GM18951 (cell line): ENCODE measurements around the gene RIC8B.
"Not testable (repeated sequence)": the region's sequence is repeated elsewhere in the genome, so short reads cannot be mapped to it uniquely, and the experiment has no call there.

Experiments used
- POLR2A ChIP-seq: IDR thresholded peaks from 4 replicates; pipeline ENCODE4 v1.6.1; 2011; ENCODE audit warnings: mild to moderate bottlenecking; ENCODE audit not compliant: insufficient read length, insufficient read depth; ENCODE audit errors: extremely low read depth
- in situ Hi-C: fragments of 300-500 bp; cut with MboI; formaldehyde crosslinking; loops from one replicate; pipeline ENCODE4 v1.12.0; 2022; ENCODE audit warnings: low sequenced_read_pairs, mixed read lengths, inconsistent platforms; ENCODE audit not compliant: unreplicated experiment

Gene RIC8B, protein sequence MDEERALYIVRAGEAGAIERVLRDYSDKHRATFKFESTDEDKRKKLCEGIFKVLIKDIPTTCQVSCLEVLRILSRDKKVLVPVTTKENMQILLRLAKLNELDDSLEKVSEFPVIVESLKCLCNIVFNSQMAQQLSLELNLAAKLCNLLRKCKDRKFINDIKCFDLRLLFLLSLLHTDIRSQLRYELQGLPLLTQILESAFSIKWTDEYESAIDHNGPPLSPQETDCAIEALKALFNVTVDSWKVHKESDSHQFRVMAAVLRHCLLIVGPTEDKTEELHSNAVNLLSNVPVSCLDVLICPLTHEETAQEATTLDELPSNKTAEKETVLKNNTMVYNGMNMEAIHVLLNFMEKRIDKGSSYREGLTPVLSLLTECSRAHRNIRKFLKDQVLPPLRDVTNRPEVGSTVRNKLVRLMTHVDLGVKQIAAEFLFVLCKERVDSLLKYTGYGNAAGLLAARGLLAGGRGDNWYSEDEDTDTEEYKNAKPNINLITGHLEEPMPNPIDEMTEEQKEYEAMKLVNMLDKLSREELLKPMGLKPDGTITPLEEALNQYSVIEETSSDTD

GRCh38 chr12:106774005-106774807 lies at the start of gene RIC8B:
TSS of gene RIC8B (plus strand) at chr12:106774682. CDS start at chr12:106774746, 64 bp downstream.
- TF ChIP-seq POLR2A = peak; percentile 77
- in situ Hi-C loops = no loop called here

- TF ChIP-seq POLR2A = no peak
- in situ Hi-C loops = no loop called here
Measured at GRCh38 chr12:106724934-106725333, 49.5 kb upstream of the RIC8B start.

GRCh38 chr12:106726603-106727202 lies 47.8 kb upstream of the RIC8B start:
- in situ Hi-C loops = not testable (repeated sequence)

DNA sequence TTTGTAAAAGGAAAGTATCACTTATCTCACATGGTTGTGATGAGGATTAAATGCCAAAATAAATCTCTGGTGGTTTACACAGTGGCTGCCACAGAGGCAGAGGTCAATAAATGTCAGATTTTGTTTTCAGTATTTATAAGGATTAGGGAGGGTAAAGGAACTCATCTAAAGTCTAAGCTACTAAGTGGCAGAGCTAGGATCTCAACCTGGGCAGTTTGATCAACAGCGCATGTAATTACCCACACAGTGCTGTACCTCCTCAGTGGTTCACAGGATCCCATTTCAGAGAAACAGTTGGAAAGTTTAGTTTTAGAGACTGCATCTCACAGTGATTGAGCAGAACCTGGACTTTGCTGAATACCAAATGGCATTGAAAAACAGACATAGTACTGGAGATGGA lies 44.9 kb upstream of the RIC8B start:
- in situ Hi-C loops = no loop called here

DNA sequence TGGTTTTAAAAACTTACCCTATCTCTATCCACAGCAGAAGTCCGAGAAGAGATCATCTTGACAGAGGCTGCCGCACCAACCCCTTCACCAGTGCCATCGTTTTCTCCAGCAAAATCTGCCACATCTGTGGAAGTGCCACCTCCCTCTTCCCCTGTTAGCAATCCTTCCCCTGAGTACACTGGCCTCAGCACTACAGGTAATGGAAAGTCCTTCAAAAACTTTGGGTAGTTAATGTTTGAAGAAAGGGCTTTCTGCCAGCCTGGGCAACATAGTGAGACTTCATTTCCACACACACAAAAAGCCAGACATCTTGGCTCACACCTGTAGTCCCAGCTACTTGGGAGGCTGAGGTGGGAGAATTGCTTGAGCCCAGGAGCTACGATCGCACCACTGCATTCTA lies 41.6 kb upstream of the RIC8B start:
- TF ChIP-seq POLR2A = no peak
- in situ Hi-C loops = no loop called here

More for the DNA sequence above, 44.9 kb upstream of the RIC8B start:
- no peak for TF ChIP-seq POLR2A

- no peak for TF ChIP-seq POLR2A
- in situ Hi-C loops = no loop called here
Measured at GRCh38 chr12:106733660-106734059, 40.8 kb upstream of the RIC8B start.

GRCh38 chr12:106736051-106736957 lies 38.2 kb upstream of the RIC8B start:
- TF ChIP-seq POLR2A = no peak
- in situ Hi-C loops = no loop called here

DNA sequence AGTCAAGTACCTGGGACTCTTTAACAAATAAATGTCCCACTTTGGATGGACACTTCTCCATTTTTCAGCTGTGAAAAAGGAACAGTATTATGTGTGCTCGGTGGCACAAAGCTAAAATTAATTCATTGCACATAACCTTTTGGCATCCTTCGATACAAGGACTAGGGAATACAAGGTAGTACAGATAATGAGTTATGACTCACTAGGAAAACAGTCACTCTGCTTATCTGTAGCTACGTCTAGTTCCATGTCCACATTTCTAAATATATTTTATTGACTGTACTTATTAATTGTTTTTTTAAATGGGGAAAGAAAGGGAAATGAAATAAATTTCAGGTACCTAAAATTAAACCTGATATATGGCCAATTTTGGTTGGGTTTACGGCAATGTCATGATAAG lies 35.2 kb upstream of the RIC8B start:
- no peak for TF ChIP-seq POLR2A
- in situ Hi-C loops = no loop called here

GRCh38 chr12:106739815-106740530 lies 34.5 kb upstream of the RIC8B start:
- in situ Hi-C loops = no loop called here

DNA sequence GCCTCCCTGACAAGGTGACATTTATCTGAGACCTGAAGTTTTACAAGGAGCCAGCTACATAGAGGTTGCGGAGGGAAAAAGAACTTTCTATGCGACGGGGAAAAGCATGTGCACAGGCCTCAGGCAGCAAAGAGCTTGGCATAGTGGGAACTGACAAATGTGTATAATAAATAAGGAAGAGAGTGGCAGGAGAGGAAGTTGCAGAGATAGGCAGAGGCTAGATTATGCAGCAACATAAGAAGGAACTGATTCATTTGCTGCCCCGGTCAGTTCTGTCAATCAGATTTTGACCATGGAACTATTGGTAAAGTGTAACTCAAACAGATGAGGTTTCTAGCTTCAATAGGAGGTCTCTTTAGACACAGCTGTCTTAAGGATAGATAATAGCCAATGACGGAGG lies 33.7 kb upstream of the RIC8B start:
- no peak for TF ChIP-seq POLR2A
- in situ Hi-C loops = no loop called here

More at GRCh38 chr12:106739815-106740530, 34.5 kb upstream of the RIC8B start:
- TF ChIP-seq POLR2A = no peak

GRCh38 chr12:106741247-106741646 lies 33.2 kb upstream of the RIC8B start:
- in situ Hi-C loops = no loop called here
- TF ChIP-seq POLR2A = no peak
